ENCODE data around the gene SRD5A2. TPM values are rescaled to one million over a fixed set of nuclear protein-coding genes. Genes with fewer than 3 reads are reported as not detected.

Gene SRD5A2
- total RNA-seq, 1 experiment from 2014 or later: not detected

GRCh38 chr2:31517442-31518203 lies 63.1 kb downstream of the SRD5A2 start:
- no peaks in the 10 kb centered on the region for H3K36me3 ChIP-seq (ENCODE audit: low read depth)
- intact Hi-C loops (cut with micrococcal nuclease; ENCODE audit: unreplicated experiment): no loop called here
- POLR2A ChIA-PET (ENCODE audit: unreplicated experiment): no interaction called here
- H3K27me3 ChIP-seq (ENCODE audit: insufficient read depth, low read depth): no peaks in the 10 kb centered on the region
- no peak for DNase-seq
- H3K27ac ChIP-seq: no peak overlapping the region
- no peaks in the 10 kb centered on the region for H4K20me1 ChIP-seq (ENCODE audit: insufficient read depth)
- no peaks in the 10 kb centered on the region for H3K4me1 ChIP-seq (replicated peaks; ENCODE audit: insufficient read depth)
- BruUV-seq (replicated peaks): no TSS peak
- no peaks in the 10 kb centered on the region for H3K79me2 ChIP-seq (ENCODE audit: low read depth)
- no peak overlapping the region for H2AFZ ChIP-seq
- TF ChIP-seq EZH2 (IDR thresholded peaks at IDR 0.05; ENCODE audit: low read depth): no peak
- no peak for TF ChIP-seq CTCF (conservative IDR thresholded peaks at IDR 0.05)
- H3F3A ChIP-seq (ENCODE audit: insufficient read depth, low read depth): no peaks in the 10 kb centered on the region
- H3K4me3 ChIP-seq: no peak overlapping the region
- H3K9me3 ChIP-seq (ENCODE audit: insufficient read depth, low read depth): no peaks in the 10 kb centered on the region
- no peak overlapping the region for H3K4me2 ChIP-seq
- CTCF ChIA-PET: no interaction called here
- no peaks in the 10 kb centered on the region for H3K9me2 ChIP-seq (ENCODE audit: insufficient read depth)

GRCh38 chr2:31515586-31515985 lies 65.2 kb downstream of the SRD5A2 start:
- Histone ChIP-seq H4K20me1 (ENCODE audit: insufficient read depth) (no peaks in the 10 kb centered on the region), H3K9me3 (ENCODE audit: insufficient read depth, low read depth) (no peaks in the 10 kb centered on the region), H3K27ac (no peak overlapping the region), H3F3A (ENCODE audit: insufficient read depth, low read depth) (no peaks in the 10 kb centered on the region), H3K4me2 (no peak overlapping the region), H3K4me3 (no peak overlapping the region), H3K9me2 (ENCODE audit: insufficient read depth) (no peaks in the 10 kb centered on the region; the same call in 1 of the 2 replicates), H2AFZ (no peak overlapping the region), H3K36me3 (ENCODE audit: low read depth) (no peaks in the 10 kb centered on the region), H3K4me1 (replicated peaks; ENCODE audit: insufficient read depth) (no peaks in the 10 kb centered on the region), H3K27me3 (ENCODE audit: insufficient read depth, low read depth) (no peaks in the 10 kb centered on the region), H3K79me2 (ENCODE audit: low read depth) (no peaks in the 10 kb centered on the region)
- intact Hi-C loops (cut with micrococcal nuclease; ENCODE audit: unreplicated experiment): no loop called here
- no peak for DNase-seq
- BruUV-seq (replicated peaks): no TSS peak
- no peak for TF ChIP-seq CTCF (conservative IDR thresholded peaks at IDR 0.05)
- TF ChIP-seq EZH2 (IDR thresholded peaks at IDR 0.05; ENCODE audit: low read depth): no peak
- ChIA-PET POLR2A (ENCODE audit: unreplicated experiment) (no interaction called here), CTCF (no interaction called here)

GRCh38 chr2:31513553-31513952 lies 67.2 kb downstream of the SRD5A2 start:
- no peaks in the 10 kb centered on the region for H4K20me1 ChIP-seq (ENCODE audit: insufficient read depth)
- H3K36me3 ChIP-seq (ENCODE audit: low read depth): no peaks in the 10 kb centered on the region
- H3K4me2 ChIP-seq: no peak overlapping the region
- ChIA-PET POLR2A (ENCODE audit: unreplicated experiment) (no interaction called here), CTCF (no interaction called here)
- no peak overlapping the region for H3K27ac ChIP-seq
- no peaks in the 10 kb centered on the region for H3K27me3 ChIP-seq (ENCODE audit: insufficient read depth, low read depth)
- H3K4me3 ChIP-seq: no peak overlapping the region
- BruUV-seq (replicated peaks): no TSS peak
- H2AFZ ChIP-seq: no peak overlapping the region
- DNase-seq: no peak
- H3F3A ChIP-seq (ENCODE audit: insufficient read depth, low read depth): no peaks in the 10 kb centered on the region
- intact Hi-C loops (cut with micrococcal nuclease; ENCODE audit: unreplicated experiment): no loop called here
- TF ChIP-seq EZH2 (IDR thresholded peaks at IDR 0.05; ENCODE audit: low read depth): no peak
- no peak for TF ChIP-seq CTCF (conservative IDR thresholded peaks at IDR 0.05)
- H3K4me1 ChIP-seq (replicated peaks; ENCODE audit: insufficient read depth): no peaks in the 10 kb centered on the region
- H3K9me3 ChIP-seq (ENCODE audit: insufficient read depth, low read depth): no peaks in the 10 kb centered on the region
- H3K9me2 ChIP-seq (ENCODE audit: insufficient read depth): no peaks in the 10 kb centered on the region; the same call in 1 of the 2 replicates
- no peaks in the 10 kb centered on the region for H3K79me2 ChIP-seq (ENCODE audit: low read depth)
